AML-193 (cell line): ENCODE data around the gene LYSMD2.

Experiments
- DNase-seq, 2 experiments: peaks; one replicate each; lab custom pipeline; 2025; lab: John Stamatoyannopoulos, UW

Gene LYSMD2

DNA sequence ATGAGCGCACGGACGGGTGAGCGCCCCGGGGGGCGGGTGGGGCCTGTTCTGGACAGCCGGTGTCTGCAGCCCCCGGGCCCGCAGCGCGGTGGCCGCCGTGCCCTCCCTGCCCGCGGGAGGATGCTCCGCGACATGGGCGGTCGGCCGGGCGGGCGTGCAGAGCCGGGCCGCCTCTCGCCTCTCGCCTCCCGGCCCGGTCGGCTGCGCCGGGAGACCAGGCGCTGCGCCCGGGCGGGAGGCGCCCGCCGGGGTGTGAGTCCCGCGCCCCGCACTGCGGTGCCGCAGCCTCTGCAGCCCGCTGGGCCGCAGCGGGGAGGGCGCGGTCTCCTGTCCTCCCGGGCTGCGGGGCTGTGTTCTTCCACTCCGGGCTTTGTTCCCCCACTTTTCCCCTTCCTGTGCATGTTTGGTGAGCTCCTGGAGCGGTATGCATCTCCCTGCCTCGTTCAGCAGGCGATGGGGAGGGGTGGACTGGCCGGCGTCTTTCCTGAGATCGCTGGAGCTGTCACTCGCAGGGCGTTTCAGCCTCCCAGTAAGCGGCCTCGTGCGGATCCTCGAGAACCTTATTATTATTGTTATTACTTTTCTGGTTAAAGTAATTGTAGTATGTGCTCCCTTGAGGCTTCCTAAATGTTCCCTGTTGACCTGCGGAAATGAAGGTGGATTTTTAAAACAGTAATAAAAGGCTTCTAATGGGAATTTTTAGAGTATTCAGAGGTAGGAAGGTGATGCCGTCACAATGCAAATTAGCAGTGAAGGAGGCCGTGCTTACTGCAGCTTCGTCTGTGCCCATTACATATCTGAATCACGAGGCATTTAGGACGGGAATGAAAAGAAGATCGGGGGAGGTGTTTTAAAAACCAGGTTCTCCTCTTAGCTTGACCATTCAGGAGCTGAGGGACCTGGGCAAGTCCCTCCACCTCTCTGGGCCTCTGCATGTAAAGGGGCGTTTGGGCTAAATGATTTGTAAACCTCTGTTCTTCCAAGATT lies 14.5 kb upstream of the LYSMD2 start:
- peak; percentile 5 to 6 for DNase-seq

DNA sequence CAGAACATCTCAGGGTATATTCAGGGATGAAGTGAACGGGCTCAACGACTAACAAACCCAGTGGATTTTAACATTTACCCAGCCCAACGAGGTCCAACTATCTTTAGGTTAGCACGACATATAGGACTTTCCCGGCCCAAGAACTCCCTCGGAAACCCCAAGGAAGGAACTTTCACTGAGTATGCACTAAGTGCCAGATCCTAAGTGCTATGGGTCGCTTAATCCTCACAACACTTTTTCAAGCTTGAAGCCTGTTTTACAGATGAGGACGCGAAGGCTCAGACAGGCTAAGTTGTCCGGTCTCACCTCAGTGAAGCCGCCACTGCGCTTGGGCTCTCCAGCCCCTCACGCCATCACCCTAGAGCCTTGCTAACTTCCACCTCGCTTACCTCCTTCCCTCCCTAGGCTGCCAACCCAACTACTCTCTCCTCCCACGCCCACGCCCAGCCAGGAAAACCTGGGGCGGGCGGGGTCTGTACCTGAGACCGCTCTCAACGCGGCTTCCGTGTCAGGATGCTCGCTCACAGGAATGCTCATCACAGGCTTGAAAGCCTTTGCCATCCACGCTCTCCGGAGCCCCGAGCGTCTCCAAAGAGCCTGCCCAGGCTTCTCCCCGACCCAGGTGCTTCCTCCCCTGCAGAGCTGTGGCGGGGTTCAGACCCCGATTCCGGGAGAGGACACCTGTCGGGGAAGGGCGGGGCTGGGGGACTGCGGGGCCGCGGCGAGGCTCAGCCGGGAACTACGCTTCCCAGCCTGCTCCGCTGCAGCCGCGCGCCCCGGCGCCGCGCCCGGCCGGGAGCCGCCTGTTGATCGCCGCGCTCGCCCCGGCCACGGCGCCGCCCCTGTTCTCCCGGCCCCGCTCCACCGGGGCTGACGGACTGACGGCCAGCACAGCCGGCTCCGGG lies 13.6 kb upstream of the LYSMD2 start, which contains the start of gene TMOD2:
Gene TMOD2, plus strand, starts transcription at position 806 of the 905 bp plus-strand sequence. CDS start 14,845 bp downstream, outside the sequence.
- DNase-seq: no peak

DNA sequence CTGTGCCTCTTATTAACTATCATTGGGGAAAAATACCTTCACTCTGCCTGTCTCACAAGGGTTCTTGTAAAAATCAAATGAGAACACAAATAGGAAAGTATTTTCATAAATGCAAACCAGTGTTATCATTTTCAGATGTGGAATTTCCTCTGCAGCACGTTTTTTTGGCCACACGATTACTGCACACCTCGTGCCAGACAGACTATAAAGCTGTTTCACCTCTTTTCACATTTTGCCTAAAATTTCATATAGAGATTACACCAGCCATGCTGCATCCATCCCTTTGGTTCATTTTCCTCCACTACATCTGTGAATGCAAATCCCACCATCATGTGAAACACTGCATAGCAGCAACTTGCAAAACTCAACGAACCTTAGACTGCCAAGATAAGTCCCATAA lies 12.7 kb upstream of the LYSMD2 start:
- no peak for DNase-seq

- DNase-seq: no peak
Observed at GRCh38 chr15:51749307-51749706, 11.9 kb upstream of the LYSMD2 start.

DNA sequence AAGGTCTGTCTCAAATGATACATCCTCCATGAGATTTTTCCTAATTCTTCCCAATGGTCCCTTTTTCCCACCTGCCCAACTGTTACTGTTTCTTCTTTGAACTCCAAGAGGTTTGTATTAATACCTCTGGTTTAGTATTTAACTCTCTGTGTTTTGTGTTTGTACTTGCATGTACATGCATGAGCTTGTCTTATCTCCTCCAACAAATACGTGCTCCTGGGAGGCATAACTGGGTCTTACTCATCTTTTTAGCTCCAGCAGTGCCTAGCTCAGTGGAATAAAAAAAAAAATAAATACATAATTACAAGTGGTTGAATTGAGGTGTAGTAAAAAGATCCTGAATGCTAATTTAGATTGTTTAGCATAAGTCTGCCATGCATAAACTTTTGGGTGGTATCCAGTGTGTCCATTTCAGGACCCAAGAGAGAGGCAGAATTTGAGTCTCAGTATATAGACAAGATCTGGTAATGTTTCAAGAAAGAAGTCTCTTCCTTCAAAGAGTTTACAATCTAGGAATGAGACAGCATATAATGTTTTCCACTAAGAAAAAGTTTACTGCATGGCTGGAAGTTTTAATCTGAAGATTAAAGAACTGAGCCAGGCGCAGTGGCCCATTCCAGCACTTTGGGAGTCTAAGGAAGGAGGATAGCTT lies 1.7 kb upstream of the LYSMD2 start:
- no peak for DNase-seq

DNA sequence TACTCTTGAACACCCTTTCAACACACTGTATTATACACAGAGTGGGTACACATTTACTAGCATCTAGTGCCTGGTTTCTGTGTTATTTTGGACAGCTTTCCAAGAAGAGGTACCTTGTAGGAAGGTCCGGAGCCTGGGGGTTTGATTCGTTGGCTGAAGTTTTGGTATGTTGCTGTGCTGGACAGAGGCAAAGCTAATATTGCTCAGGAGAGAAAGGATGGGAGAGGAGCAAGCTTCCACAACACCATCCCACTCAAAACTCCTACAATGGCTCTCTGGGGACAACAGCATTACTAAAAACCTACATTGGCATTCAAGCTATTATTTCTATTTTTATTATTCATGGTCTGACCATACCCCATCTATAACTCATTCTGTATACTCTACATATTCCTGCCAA lies 1.1 kb upstream of the LYSMD2 start:
- DNase-seq: no peak

GRCh38 chr15:51736751-51737521 lies 519 bp downstream of the LYSMD2 start:
- peak; percentile 20 for DNase-seq

DNA sequence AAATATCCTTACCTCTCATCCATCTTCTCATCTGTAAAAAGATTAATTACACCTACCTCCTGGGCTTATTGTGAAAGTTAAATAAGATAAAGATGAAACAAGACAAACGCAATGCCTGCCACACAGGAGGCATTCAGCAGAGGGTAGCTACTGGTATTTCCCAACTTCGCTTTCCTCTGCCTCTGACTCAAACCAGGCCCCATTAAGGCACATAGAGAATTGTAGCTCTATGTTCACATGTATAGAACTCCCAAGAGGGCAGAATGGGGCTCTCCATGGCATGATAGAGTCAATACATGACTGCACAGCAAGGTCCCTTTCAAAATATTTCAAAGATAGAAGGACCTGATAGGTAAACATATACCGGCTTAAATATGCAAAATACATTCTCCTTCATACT lies 1.4 kb downstream of the LYSMD2 start:
- DNase-seq: peak; percentile 59

- DNase-seq: peak; percentile 28 to 42
Observed at GRCh38 chr15:51735228-51736010, 2.0 kb downstream of the LYSMD2 start.

- no peak for DNase-seq
Observed at GRCh38 chr15:51732646-51733045, 4.8 kb downstream of the LYSMD2 start.

DNA sequence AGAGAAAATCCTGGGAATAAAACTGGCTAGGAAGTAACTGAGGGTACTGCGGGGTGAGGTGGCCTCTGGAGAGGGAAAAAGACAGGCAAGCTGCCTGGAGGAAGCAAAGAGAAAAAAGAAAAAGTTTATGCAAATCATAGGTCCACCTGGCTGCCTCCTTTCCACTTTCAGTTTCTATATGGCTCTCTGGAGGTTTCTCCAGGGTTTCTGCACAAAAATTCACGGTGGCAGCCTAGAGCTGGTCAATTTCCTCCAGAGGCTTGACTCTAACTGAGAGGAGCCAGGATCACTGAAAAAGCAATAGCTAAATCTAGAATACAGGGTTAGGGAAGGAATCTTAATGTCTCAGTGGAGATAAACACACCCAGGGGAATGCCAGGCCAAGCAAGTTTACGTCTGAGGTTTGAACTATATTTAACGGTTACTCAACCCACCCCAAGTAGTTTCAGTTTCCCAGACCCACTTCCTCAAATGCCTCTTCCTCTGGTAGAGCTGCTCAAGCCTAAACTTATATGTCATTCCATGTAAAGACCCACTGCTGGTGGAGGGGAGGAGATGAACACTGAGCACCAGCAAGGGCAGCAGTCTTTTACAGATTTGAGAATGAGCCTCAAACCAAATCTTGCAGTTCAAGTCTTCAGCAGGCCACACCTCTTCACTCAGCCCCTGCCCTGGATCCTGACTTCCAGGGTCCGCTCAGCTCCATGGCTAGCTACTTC lies 5.7 kb downstream of the LYSMD2 start:
- peak; percentile 86 to 95 for DNase-seq

- no peak for DNase-seq
Observed at GRCh38 chr15:51727141-51727897, 10.1 kb downstream of the LYSMD2 start.

GRCh38 chr15:51726302-51727073 lies 11.0 kb downstream of the LYSMD2 start:
- no peak for DNase-seq

DNA sequence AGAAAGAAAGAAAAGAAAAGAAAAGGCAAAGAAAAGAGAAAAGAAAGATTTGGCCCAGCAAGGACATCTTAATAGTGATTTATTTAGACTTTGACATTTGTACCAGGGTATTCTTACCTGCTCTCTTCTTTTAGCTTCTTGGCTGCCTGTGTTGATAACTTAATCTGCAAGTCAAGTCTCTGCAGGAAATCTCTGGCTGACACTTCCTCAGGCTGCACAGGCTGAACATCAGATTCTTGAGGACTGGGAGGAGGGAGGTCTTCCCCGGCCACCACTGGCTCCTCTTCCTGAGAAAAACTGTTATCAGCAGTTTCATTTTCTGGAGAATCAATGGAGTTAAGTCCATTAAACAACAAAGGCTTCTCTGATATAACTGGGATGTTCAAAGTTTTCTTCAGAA lies 12.8 kb downstream of the LYSMD2 start:
- no peak for DNase-seq

DNA sequence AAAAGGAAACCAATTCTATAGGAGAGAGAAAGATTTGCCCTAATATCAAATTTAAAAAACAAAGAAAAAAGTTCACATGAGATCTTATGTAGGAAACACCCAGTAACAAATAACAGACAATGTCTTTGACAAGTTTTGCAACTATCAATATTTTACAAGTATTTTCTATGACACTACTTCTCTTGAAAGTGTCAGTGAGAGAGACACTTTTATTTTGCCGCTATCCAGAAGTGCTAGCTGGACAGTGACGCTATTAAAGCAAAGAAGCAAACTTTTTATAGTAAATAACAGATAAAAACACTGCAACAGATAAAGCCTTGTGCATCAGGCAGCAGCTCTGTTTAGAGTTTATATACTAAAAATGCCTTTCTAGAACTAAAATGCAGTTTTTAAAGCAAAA lies 13.3 kb downstream of the LYSMD2 start:
- no peak for DNase-seq

DNA sequence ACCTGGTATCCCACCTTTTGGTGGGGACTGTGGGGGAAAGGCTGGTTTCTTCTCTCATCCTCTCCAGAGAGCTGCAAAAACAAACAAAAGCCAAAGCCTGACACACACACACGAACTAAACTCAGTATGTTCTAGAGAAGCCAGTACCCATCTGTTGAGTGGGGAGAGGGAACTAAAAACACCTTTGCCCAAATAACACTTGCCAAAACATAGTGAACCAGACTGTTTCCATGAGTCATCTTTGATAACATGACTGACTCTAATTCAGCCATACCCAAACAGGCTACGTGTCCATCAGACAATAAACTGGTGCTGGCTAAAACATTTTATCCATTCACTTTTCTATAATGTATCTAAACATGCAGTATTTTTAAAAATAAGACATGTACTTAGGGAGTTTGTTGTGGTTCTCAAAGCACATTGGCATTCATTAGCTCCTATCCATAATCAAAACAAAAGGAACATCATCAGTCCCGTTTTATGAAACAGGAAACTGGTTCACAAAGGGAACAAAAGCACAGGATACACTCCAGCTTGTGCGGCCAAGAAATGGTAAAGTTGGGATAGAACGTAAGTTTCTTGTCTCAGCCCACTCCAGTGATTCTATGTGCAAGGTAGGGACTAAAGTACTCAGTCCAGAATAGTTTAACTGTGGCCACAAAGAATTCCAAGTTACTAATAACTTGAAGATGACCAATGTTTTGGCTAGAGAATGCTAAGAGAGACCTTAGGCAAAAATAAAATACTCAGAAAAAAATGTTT lies 16.1 kb downstream of the LYSMD2 start:
- no peak for DNase-seq

GRCh38 chr15:51720201-51720995 lies 17.1 kb downstream of the LYSMD2 start:
- DNase-seq: no peak
